Activated T-cell treated with anti-CD3 and anti-CD28 coated beads for 48 hours (primary cell): ENCODE data around the gene SOS2.
A peak's percentile ranks its signal among the peaks of the same experiment; 100 is the strongest.

Experiments
- DNase-seq: peaks from one replicate; pipeline ENCODE4 v3.0.0-alpha.2; 2020; ENCODE audit warnings: low read depth

SOS2 gene

DNA sequence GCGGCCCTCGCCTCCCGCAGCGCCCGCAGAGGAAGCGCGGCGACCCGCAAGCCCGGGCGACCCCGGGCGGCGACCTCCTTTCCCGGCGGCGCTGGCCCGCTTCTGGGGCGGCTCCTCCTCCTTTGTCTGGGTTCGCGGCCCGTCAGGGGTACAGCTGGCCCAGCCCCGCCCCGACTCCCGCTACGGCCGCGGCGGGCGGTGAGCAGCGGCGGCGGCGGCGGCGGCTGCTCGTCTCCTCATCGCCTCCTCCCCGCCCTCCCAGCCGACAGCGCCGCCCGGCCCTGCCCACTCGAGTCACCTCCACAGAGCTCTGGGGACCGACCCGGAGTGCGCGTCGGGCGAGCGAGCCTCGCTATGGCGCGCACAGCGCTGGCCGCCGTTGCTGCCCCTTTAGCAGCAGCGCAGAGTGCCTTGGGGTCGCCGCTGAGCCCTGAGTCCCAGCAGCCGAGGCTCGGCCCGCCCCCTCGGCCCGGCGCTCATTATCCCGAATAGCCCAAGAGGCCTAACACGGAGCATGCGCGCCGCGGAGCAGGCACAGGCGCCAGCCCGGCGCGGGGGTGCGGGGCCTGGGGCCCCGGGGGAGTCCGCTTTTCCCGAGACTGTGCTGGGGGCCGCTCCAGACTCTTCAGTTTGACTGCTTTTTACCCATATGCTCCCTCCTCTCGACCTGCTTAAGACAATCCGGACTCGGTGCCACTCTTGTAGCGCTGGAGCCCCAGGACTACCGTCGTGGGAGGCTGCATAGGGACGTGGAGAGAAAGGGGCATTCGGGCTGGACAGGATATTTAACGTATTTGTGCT lies at the start of gene SOS2:
Gene SOS2 (minus strand): TSS at position 104 of the 801 bp plus-strand sequence. CDS start 295 bp downstream, outside the sequence.
- peak; percentile 79 for DNase-seq

DNA sequence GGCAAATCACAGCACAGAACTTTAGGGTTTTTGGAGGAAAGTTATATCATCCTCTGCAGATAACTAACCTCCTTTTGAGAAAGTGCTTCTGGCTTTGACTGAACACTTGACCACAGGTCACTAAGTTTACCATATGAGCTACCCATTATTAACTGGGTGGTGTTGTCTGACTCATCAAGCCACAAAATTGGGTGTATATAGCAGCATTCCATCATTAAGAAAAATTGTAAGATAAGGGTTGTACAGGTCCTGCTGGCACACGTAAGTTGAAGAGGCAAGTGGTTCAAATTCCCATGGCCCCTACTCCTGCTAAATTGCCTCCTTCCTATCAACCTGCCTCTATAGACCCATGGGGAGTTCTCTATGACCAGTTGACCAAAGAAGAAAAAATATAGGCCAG lies 41.1 kb upstream of the SOS2 start:
- DNase-seq = no peak

DNA sequence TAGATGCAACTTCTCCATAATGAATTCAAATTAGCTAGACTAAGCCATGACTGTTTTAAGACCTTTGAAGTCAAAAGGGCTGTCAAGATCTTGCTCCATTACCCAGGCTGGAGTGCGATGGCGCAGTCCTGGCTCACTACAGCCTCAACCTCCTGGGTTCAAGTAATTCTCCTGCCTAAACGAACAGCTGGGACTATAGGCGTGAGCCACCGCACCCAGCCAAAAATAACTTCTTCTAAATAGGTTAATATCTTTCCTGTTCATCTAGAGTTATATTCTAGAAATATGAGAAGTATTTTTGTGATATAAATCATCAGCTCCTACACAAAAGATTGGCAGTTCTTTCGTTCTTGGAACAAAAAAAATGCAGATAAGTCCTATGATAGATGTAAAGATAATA lies 39.6 kb upstream of the SOS2 start:
- no peak for DNase-seq

- no peak for DNase-seq
Observed at GRCh38 chr14:50265029-50265428, 33.7 kb upstream of the SOS2 start.

DNA sequence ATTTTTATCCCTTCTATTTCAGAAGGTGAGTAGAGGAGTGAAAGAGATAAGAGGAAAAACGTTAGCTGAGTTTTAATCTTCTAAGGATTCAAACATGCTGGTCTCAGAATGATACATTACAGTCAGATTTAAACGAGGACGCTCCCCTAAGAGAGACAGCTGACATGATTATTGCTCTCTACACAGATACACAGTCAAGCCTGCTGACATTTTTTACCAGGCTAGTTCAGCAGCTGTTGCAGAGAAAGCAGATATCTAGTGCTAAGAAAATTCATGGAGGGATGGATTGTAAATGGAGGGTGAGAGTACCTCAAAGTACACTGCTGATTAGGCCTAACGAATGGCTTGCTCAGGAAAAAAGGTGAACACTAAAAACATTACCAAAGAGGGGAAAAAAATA lies 31.9 kb upstream of the SOS2 start:
- DNase-seq = no peak

- no peak for DNase-seq
Observed at GRCh38 chr14:50262865-50263264, 31.5 kb upstream of the SOS2 start.

DNA sequence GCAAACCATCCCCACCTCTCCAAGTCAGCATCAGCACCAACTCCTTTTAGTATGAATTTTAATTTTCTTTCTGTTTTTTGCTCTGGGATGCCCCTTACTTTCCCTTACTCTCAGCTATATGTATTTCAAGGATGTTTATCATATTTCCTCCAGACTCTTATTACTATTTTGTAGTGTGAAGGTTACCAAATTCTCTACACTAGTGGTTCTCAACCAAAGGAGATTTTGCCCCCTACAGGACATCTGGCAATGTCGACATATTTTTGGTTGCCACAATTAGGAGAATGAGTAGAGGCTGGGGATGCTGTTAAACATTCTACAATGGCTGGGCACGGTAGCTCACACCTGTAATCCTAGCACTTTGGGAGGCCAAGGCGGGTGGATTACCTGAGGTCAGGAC lies 29.1 kb upstream of the SOS2 start:
- DNase-seq = no peak

DNA sequence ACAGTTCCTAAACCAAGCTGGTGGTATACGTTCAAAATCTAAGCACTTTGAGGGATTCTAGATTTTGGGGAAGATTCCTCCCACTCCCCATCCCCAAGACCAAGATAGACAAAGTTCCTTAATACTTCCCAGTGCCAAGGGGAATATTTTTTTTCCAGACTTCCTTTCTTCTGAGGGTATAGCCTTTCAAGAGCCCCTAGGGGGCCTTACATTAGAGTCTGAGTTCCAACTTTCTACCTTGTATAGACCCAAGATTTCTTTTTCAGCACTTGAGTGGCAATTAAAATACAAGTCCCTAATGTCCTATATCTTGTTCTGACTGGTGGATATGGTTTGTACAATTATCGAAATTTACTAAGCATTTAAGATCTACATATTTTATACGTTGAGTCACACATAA lies 28.7 kb upstream of the SOS2 start:
- no peak for DNase-seq

- no peak for DNase-seq
Observed at GRCh38 chr14:50257732-50258131, 26.4 kb upstream of the SOS2 start.

DNA sequence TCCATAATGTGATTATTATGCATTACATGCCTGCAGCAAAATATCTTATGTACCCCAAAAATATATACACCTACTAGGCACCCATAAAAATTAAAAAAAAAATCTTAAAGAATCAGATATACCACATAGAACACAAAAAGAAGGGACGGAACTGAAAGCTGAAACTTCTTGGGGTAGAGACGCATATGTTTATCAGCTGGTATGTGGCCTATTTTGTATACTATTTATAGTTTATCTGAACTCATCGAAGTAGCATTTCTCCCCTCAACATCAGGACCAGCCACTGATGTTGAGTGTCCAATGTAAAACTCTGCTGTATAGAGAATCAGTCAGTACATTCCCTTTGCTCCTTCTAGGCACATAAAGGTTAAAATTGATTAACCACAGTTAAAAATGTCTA lies 22.9 kb upstream of the SOS2 start:
- DNase-seq = no peak

DNA sequence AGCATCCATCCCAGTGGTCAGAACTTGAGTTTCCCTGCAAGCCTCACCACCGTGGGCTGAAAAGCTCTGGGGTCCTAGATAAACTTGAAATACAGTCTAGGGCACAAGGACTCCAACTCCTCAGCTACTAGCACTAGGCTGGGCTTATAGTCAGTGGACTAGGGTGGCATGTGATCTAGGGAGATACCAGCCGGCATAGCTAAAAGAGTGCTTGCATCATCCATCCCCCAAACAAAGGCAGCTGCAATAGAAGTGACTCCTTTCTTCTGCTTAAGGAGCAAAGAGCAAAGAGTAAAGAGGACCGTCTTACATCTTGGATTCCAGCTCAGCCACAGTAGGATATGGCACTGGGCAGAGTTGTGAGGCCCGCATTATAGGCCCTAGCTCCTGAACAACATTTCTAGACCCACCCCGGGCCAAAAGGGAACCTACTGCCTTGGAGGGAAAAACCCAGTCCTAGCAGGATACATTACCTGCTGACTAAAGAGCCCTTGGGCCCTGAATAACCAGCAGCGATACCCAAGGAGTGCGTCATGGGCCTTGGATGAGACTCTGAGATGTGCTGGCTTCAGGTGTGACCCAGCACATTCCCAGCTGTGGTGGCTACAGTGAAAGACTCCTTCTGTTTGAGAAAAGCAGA lies 17.9 kb upstream of the SOS2 start:
- no peak for DNase-seq

- DNase-seq = no peak
Observed at GRCh38 chr14:50247245-50247644, 15.9 kb upstream of the SOS2 start.

DNA sequence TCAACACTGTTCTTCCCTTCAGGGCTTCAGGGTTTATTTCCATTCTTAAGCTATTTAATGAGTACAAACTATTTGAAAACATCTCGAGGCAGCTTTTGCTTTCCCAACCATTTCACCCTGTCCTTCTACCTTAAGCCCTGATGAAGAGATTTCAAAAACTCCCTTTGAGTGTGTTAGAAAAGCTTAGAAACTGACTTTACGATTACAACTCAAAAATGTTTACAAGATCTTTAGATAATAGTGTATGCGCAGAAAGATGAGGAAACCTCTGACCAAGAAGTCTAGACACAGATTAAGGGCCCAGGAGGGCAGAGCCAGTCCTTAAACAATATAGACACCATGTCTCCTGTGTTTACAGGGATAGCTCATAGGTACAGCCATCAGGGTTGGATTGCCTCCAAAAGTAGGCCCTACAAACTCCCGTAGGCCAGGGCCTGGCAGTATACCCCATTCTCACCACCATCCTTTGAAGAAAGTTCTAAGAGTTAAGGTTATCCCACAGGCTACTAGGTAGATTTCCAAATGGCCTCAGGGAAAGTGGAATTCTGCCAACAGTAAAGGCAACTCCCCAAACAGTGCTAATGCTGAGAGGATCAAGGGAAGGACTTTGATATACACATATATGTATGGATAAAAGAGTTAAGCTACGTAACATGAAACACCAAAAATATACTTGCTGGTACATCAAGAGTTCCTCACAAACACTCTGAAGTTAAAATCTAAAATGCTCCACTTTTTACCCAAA lies 11.4 kb upstream of the SOS2 start:
- no peak for DNase-seq

- DNase-seq = no peak
Observed at GRCh38 chr14:50242096-50242495, 10.7 kb upstream of the SOS2 start.

- DNase-seq = no peak
Observed at GRCh38 chr14:50237427-50237826, 6.0 kb upstream of the SOS2 start.

DNA sequence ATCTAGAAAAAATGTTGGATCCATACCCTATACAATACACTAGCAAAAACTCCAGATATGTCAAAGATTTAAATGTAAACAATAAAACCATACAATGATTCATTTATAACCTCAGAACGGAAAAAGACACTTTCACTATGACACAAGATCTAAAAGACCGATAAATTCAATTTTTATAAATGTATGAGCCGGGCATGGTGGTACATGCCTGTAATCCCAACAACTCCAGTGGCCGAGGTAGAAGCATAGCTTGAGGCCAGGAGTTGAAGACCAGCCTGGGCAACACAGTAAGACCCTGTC lies 2.5 kb upstream of the SOS2 start:
- no peak for DNase-seq

GRCh38 chr14:50233166-50233950 lies 2.0 kb upstream of the SOS2 start:
- peak; percentile 20 for DNase-seq

DNA sequence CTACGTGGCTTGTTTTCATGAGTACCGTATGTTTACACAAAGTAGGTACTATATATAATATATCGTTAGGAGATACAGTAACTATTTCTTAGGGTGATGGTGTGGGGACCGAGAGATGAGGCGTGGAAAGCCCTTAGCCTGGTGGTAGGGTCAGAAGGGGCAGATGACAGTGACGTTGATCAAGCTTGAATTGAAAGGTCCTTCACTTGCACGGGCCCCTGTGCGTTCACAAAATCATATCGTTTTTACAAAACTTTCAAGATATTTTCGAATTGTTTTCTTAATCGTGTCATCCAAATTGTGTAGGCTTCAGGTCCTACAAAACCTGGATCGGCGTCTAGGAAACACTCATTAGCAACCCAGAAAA lies 881 bp upstream of the SOS2 start:
- DNase-seq = no peak

- DNase-seq = peak; percentile 16
Observed at GRCh38 chr14:50230701-50231474, 490 bp downstream of the SOS2 start.

DNA sequence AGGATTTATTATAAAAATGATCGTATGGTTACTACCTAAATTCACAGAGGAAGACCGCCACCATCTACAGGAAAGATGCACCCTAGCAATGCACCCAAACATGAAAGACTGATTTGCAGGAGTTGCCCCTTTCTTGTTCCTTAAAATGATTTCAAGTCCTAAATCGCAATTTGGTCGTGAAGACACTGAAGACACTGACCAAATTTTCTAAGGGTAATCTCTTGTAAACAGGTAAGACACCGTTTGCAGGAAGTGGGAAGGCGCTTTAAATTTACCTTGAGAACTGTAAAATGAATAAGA lies 1.0 kb downstream of the SOS2 start:
- DNase-seq = no peak

GRCh38 chr14:50229681-50230080 lies 1.7 kb downstream of the SOS2 start:
- no peak for DNase-seq

GRCh38 chr14:50228313-50228712 lies 3.1 kb downstream of the SOS2 start:
- no peak for DNase-seq
